ENCODE measurements around the gene LAG3. TPM values are rescaled to one million over a fixed set of nuclear protein-coding genes. Genes with fewer than 3 reads are reported as not detected.

Gene LAG3
- total and polyA plus RNA-seq, 2 donors from 2014 or later: 1.3 TPM; not detected in 1

DNA sequence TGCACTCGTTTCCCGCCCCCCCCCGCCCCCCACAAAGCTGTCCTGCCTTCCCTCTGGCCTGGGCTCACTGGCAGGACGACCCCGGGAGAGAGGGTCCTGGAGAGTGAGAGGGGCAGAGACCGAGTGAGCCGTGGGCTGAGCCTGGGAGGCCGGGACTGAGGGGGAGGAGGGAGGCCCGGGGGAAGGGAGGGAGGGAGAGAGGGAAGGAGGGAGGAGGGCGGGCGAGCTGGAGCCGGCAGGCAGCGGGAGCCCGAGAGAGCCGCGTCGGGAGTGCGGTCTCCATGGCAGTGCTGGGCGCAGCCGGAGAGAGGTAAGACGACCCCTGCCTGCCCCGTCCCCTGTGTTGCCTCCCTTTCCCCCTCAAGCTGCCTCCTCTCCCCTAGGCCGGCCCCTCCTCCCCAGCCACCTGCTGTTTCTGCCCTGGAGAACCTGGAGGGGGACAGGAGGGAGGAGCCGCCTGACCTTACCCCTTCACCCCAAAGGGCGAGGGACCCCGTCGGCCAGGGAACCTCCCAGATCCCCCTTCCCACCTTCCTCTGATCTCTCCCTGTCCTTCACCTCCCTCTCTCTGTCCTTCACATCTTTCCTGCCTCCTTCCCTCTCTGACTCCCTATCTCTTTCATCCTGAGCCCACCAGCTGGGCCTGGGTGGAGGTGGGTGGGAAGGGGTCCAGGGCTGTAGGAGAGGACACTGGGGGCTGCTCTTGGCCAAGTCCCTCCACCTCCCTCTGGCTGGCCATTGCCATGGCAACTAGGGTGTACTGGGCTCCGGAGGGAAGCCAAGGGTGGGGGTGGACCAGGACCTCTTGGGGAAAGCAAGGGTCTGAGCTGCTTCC is 49.5 kb downstream of the LAG3 start, which contains the start of gene GPR162:
Gene GPR162 (plus strand): TSS at position 231 of the 835 bp plus-strand sequence. CDS start 2,078 bp downstream, outside the sequence.
- intact Hi-C loops (cut with DNase I): loop anchor here (10.0 kb wide), 1 partner anchor 67 kb away; the partner anchor contains the start of gene MLF2
- Histone ChIP-seq H3K4me3 (ENCODE audit: low read length in 3 of 3) (peak within 1 kb of the TSS in 2 of 3 donors; percentile 32 to 57), H3K9me3 (ENCODE audit: control insufficient read depth in 2 of 3, insufficient read depth in 1 of 3, low read length in 3 of 3) (peaks cover 0 to 2% (median 0%) of the 10 kb centered on the region in 3 donors), H3K9ac (ENCODE audit: low read length in 3 of 3) (peak within 1 kb of the TSS in 2 of 3 donors; percentile 26 to 44), H3K27me3 (ENCODE audit: control insufficient read depth, insufficient read depth, low read length) (no peaks in the 10 kb centered on the region), H3K4me1 (ENCODE audit: control insufficient read depth in 2 of 3, insufficient read depth in 2 of 3, low read depth in 1 of 3, low read length in 3 of 3) (peaks cover 0 to 14% (median 8%) of the 10 kb centered on the region in 3 donors), H3K36me3 (ENCODE audit: control insufficient read depth in 2 of 3, insufficient read depth in 3 of 3, low read length in 3 of 3) (peaks cover 0 to 3% (median 0%) of the 10 kb centered on the region in 3 donors), H3K27ac (ENCODE audit: low read depth in 2 of 2, low read length in 2 of 2) (no peak within 1 kb of the TSS)
- TF ChIP-seq CTCF (IDR thresholded peaks at IDR 0.05; ENCODE audit: borderline replicate concordance, extremely low read depth, insufficient read depth): no peak
- DNase-seq: peak; percentile 90 to 95 (median 95)
- no peak for FAIRE-seq

- Histone ChIP-seq H3K27me3 (ENCODE audit: control insufficient read depth, insufficient read depth, low read length) (no peaks in the 10 kb centered on the region), H3K27ac (ENCODE audit: low read depth in 2 of 2, low read length in 2 of 2) (no peak overlapping the region), H3K9ac (ENCODE audit: low read length in 3 of 3) (no peak overlapping the region), H3K36me3 (ENCODE audit: control insufficient read depth in 2 of 3, insufficient read depth in 3 of 3, low read length in 3 of 3) (peaks cover 0 to 2% (median 0%) of the 10 kb centered on the region in 3 donors), H3K9me3 (ENCODE audit: control insufficient read depth in 2 of 3, insufficient read depth in 1 of 3, low read length in 3 of 3) (peaks cover 0 to 2% (median 0%) of the 10 kb centered on the region in 3 donors), H3K4me3 (ENCODE audit: low read length in 3 of 3) (peak overlapping the region in 1 of 3 donors; percentile 32), H3K4me1 (ENCODE audit: control insufficient read depth in 2 of 3, insufficient read depth in 2 of 3, low read depth in 1 of 3, low read length in 3 of 3) (peaks cover 0 to 19% (median 7%) of the 10 kb centered on the region in 3 donors)
- intact Hi-C loops (cut with DNase I): loop anchor here (10.0 kb wide), 1 partner anchor 68 kb away; the partner anchor contains the start of gene MLF2
- no peak for FAIRE-seq
- no peak for TF ChIP-seq CTCF (IDR thresholded peaks at IDR 0.05; ENCODE audit: borderline replicate concordance, extremely low read depth, insufficient read depth)
- DNase-seq: no peak
Measured at GRCh38 chr12:6822426-6823135, 50.3 kb downstream of the LAG3 start.

GRCh38 chr12:6823182-6824084 is 51.1 kb downstream of the LAG3 start:
- Histone ChIP-seq H3K27me3 (ENCODE audit: control insufficient read depth, insufficient read depth, low read length) (no peaks in the 10 kb centered on the region), H3K9ac (ENCODE audit: low read length in 3 of 3) (no peak overlapping the region), H3K27ac (ENCODE audit: low read depth in 2 of 2, low read length in 2 of 2) (no peak overlapping the region), H3K4me3 (ENCODE audit: low read length in 3 of 3) (no peak overlapping the region), H3K9me3 (ENCODE audit: control insufficient read depth in 2 of 3, insufficient read depth in 1 of 3, low read length in 3 of 3) (no peaks in the 10 kb centered on the region), H3K4me1 (ENCODE audit: control insufficient read depth in 2 of 3, insufficient read depth in 2 of 3, low read depth in 1 of 3, low read length in 3 of 3) (peaks cover 0 to 22% (median 3%) of the 10 kb centered on the region in 3 donors), H3K36me3 (ENCODE audit: control insufficient read depth in 2 of 3, insufficient read depth in 3 of 3, low read length in 3 of 3) (no peaks in the 10 kb centered on the region)
- intact Hi-C loops (cut with DNase I): loop anchor here (10.0 kb wide), 1 partner anchor 69 kb away; the partner anchor contains the start of gene MLF2
- peak in 3 of 5 donors; percentile 51 to 79 (median 52) for DNase-seq
- FAIRE-seq: no peak
- TF ChIP-seq CTCF (IDR thresholded peaks at IDR 0.05; ENCODE audit: borderline replicate concordance, extremely low read depth, insufficient read depth): no peak
